ENCODE data around the gene NDUFB5. TPM values are rescaled to one million over a fixed set of nuclear protein-coding genes. Genes with fewer than 3 reads are reported as not detected.

Gene NDUFB5
- total RNA-seq, 4 donors from 2014 or later, result 55.9 to 123 (median 95.2) TPM

GRCh38 chr3:179608931-179609720 lies 4.5 kb downstream of the NDUFB5 start:
- peaks cover 0 to 23% (median 0%) of the 10 kb centered on the region in 3 donors for H3K36me3 ChIP-seq
- TF ChIP-seq POLR2A (IDR thresholded peaks at IDR 0.05) (no peak), CTCF (IDR thresholded peaks at IDR 0.05) (no peak)
- H3K4me1 ChIP-seq, result peaks cover 11 to 25% (median 13%) of the 10 kb centered on the region in 3 donors
- no peak for DNase-seq
- H3K9me3 ChIP-seq, result no peaks in the 10 kb centered on the region
- intact Hi-C loops (cut with DNase I), result no loop called here
- no peak overlapping the region for H3K27ac ChIP-seq
- no peaks in the 10 kb centered on the region for H3K27me3 ChIP-seq
- 59 to 78% methylated on average over 6 of the region's 6 CpGs for WGBS, 2 donors
- H3K4me3 ChIP-seq, result no peak overlapping the region

GRCh38 chr3:179610066-179610465 lies 5.5 kb downstream of the NDUFB5 start:
- Histone ChIP-seq H3K36me3 (peaks cover 0 to 23% (median 0%) of the 10 kb centered on the region in 3 donors), H3K9me3 (no peaks in the 10 kb centered on the region), H3K27me3 (no peaks in the 10 kb centered on the region), H3K27ac (no peak overlapping the region), H3K4me1 (peaks cover 10 to 24% (median 13%) of the 10 kb centered on the region in 3 donors), H3K4me3 (no peak overlapping the region)
- no peak for TF ChIP-seq CTCF (IDR thresholded peaks at IDR 0.05)
- TF ChIP-seq POLR2A (IDR thresholded peaks at IDR 0.05), result no peak
- 93% methylated on average over 4 of the region's 4 CpGs for WGBS, 2 donors
- intact Hi-C loops (cut with DNase I), result no loop called here
- DNase-seq, result no peak

GRCh38 chr3:179613807-179614206 lies 9.2 kb downstream of the NDUFB5 start:
- peaks cover 0 to 47% (median 0%) of the 10 kb centered on the region in 3 donors for H3K36me3 ChIP-seq
- H3K4me1 ChIP-seq, result peaks cover 0 to 3% (median 0%) of the 10 kb centered on the region in 3 donors
- no peak for TF ChIP-seq POLR2A (IDR thresholded peaks at IDR 0.05)
- TF ChIP-seq CTCF (IDR thresholded peaks at IDR 0.05), result no peak
- H3K27me3 ChIP-seq, result no peaks in the 10 kb centered on the region
- intact Hi-C loops (cut with DNase I), result no loop called here
- no peaks in the 10 kb centered on the region for H3K9me3 ChIP-seq
- no peak overlapping the region for H3K4me3 ChIP-seq
- no peak for DNase-seq
- H3K27ac ChIP-seq, result no peak overlapping the region
- 57 to 67% methylated on average over 2 of the region's 2 CpGs for WGBS, 2 donors

- Histone ChIP-seq H3K9me3 (no peaks in the 10 kb centered on the region), H3K27me3 (no peaks in the 10 kb centered on the region), H3K4me3 (no peak overlapping the region), H3K36me3 (peaks cover 0 to 47% (median 0%) of the 10 kb centered on the region in 3 donors), H3K27ac (no peak overlapping the region), H3K4me1 (no peaks in the 10 kb centered on the region)
- TF ChIP-seq CTCF (IDR thresholded peaks at IDR 0.05) (no peak), POLR2A (IDR thresholded peaks at IDR 0.05) (no peak)
- WGBS, 2 donors, result 76 to 83% methylated on average over 4 of the region's 4 CpGs
- no peak for DNase-seq
- intact Hi-C loops (cut with DNase I), result no loop called here
Observed at GRCh38 chr3:179615458-179616173, 11.0 kb downstream of the NDUFB5 start.

- no peaks in the 10 kb centered on the region for H3K9me3 ChIP-seq
- no peaks in the 10 kb centered on the region for H3K27me3 ChIP-seq
- TF ChIP-seq POLR2A (IDR thresholded peaks at IDR 0.05) (no peak), CTCF (IDR thresholded peaks at IDR 0.05) (no peak)
- H3K36me3 ChIP-seq, result peaks cover 7 to 89% (median 18%) of the 10 kb centered on the region in 3 donors
- DNase-seq, result no peak
- intact Hi-C loops (cut with DNase I), result no loop called here
- H3K27ac ChIP-seq, result no peak overlapping the region
- H3K4me3 ChIP-seq, result no peak overlapping the region
- WGBS, 2 donors, result 91 to 92% methylated on average over 2 of the region's 2 CpGs
- no peaks in the 10 kb centered on the region for H3K4me1 ChIP-seq
Observed at GRCh38 chr3:179622023-179622422, 17.4 kb downstream of the NDUFB5 start.
